GM13976 (cell line): ENCODE data around the gene HSPA4L.

Source experiments
- DNase-seq: peaks from one replicate; pipeline ENCODE4 v3.0.0; 2012; ENCODE audit warnings: low spot score
- CTCF ChIP-seq: IDR thresholded peaks from 2 replicates; pipeline ENCODE4 v1.5.1; 2012; ENCODE audit warnings: borderline replicate concordance, mild to moderate bottlenecking; ENCODE audit not compliant: insufficient read depth; ENCODE audit errors: extremely low read depth, missing control alignments, control extremely low read depth
- in situ Hi-C: fragments of 300-500 bp; cut with MboI; formaldehyde crosslinking; loops from one replicate; pipeline ENCODE4 v1.12.0; 2022; ENCODE audit warnings: low sequenced_read_pairs, mixed read lengths, inconsistent platforms; ENCODE audit not compliant: unreplicated experiment

HSPA4L gene

GRCh38 chr4:127782275-127783025, at the start of gene HSPA4L:
TSS of gene HSPA4L (plus strand) at chr4:127782322. CDS start at chr4:127782551, 229 bp downstream.
- peak; percentile 65 for DNase-seq
- in situ Hi-C loops = no loop called here
- peak; percentile 8 for TF ChIP-seq CTCF

- peak; percentile 37 for TF ChIP-seq CTCF
- peak; percentile 65 for DNase-seq
- in situ Hi-C loops = loop anchor here (10.0 kb wide), 1 partner anchor 118 kb away; no protein-coding TSS in a partner anchor
Measured at GRCh38 chr4:127732623-127733328, 49.3 kb upstream of the HSPA4L start.

GRCh38 chr4:127734976-127735375, 47.1 kb upstream of the HSPA4L start:
- no peak for TF ChIP-seq CTCF
- in situ Hi-C loops = loop anchor here (10.0 kb wide), 1 partner anchor 120 kb away; no protein-coding TSS in a partner anchor
- DNase-seq = no peak

- no peak for DNase-seq
- in situ Hi-C loops = loop anchor here (10.0 kb wide), 1 partner anchor 122 kb away; no protein-coding TSS in a partner anchor
- TF ChIP-seq CTCF = no peak
Measured at GRCh38 chr4:127737295-127737694, 44.8 kb upstream of the HSPA4L start.

- in situ Hi-C loops = no loop called here
- no peak for DNase-seq
- TF ChIP-seq CTCF = no peak
Measured at GRCh38 chr4:127741247-127741646, 40.9 kb upstream of the HSPA4L start.

- DNase-seq = no peak
- in situ Hi-C loops = no loop called here
- TF ChIP-seq CTCF = no peak
Measured at GRCh38 chr4:127747883-127748282, 34.2 kb upstream of the HSPA4L start.
